Amygdala (tissue), 56 donors: ENCODE measurements around the gene SLC22A23.

ENCODE experiments used
- DNase-seq, 56 donors: peaks; one replicate each; lab custom pipeline; 2025; lab: John Stamatoyannopoulos, UW

Gene SLC22A23

GRCh38 chr6:3343089-3343883, 113.6 kb downstream of the SLC22A23 start:
- DNase-seq: no peak

- DNase-seq: peak in 19 of 56 donors; percentile 17 to 55 (median 33)
Observed at GRCh38 chr6:3341467-3341866, 115.4 kb downstream of the SLC22A23 start.

GRCh38 chr6:3340894-3341293, 116.0 kb downstream of the SLC22A23 start:
- DNase-seq: no peak

- no peak for DNase-seq
Observed at GRCh38 chr6:3340358-3340802, 116.5 kb downstream of the SLC22A23 start.

GRCh38 chr6:3339811-3340210, 117.0 kb downstream of the SLC22A23 start:
- DNase-seq: no peak

DNA sequence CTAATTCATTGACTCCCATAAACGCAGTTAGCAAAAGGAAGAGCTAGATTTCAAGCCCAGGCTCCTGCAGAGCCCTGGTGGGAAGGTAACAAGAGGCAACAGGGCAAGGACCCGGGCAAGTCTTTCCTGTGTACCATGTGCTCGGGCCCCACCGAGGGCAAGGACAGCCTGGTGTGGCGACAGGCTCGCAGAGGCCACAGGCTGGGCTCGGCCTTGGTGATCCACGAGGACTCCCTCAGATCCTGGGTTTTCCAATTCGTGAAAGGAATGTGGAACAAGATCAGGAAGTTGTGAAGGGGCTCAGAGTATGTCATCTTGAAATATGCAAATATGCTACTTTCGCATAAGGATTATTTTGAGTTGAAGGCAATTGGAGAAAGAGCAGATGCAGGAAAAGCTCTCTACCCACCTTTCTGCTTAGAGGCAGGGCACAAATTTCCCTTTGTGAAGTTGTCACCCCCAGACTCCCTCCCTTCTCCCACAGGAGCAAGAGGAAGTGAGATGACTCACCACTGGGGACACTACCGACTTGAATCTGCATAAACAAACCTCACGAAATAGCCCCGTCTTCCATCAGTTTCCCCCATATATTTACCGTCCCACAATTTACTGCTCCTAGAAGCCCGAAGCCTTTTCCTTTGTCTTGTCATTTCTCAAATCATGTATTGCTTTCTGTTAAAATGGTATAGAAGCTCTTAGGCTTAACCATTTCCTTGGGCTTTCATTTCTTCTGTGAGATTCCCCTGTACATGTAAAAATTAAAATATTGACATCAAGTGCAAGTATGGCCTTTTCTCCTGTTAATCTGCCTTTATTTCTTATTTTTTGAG, 119.1 kb downstream of the SLC22A23 start:
- peak in 1 of 56 donors; percentile 48 for DNase-seq

DNA sequence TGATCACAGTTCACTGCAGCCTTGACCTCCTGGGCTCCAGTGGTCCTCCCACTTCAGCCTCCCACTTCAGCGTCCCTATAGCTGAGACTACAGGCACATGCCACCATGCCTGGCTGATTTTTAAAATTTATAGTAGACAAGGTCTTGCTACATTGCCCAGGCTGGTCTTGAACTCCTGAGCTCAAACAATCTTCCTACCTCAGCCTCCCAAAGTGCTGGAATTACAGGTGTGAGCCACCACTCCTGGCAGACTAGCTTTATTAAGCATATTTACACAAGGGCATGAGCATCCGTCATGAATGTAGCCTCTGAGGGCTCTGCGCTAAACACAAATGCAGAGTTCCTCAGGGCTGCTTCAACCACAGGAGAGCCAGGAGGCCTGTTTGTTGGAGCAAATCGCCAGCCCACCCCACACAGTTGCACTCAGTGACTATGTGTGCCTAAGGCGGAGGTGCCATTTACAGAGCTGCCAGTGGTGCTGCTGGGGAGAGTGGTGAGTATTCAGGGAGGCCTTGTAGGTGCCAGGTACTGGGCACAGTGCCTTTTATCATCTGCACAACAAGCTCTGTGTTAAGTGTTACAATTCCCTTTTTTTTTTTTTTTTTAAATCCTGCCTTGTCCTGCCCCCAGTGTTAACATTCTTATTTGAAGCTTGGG, 119.9 kb downstream of the SLC22A23 start:
- DNase-seq: no peak

- no peak for DNase-seq
Observed at GRCh38 chr6:3336066-3336786, 120.6 kb downstream of the SLC22A23 start.

DNA sequence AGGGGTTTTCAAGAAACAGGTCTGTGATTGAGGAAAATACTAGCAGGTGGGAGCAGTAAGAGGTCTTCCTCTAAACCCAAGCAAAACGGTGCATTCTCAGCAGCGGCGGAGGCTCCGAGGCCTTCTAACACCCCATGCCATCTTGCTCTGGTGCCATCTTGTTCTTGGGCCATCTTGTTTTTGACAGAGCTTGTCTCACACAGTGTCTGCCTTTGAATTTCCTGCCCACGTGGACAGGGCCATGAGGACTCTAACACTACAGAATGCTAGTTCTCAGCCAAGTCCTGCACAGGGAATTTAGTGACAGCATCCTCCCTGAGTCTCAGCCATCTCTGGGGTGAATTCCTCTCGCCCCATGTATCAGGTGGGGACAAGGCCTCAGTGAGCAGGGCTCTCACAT, 121.7 kb downstream of the SLC22A23 start:
- DNase-seq: no peak

DNA sequence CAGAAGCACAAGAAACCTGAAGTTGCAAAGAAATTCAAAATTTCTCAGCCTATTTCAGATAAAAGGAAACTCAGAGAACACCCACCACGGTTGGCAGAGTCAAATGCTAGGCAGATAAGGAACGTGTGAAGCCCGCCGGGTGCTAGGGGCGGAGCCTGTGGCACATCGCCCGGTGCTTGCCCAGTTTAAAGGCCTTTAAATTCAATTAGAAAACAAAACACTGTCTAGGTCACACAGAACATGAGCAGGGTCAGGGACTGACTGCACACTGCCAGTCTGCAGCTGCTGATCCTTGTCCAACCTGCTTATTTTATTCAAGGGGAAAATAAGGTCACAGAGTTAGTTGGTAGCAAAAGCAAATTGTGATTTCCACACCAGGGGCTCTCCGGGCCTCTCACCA, 122.3 kb downstream of the SLC22A23 start:
- DNase-seq: peak in 14 of 56 donors; percentile 15 to 59 (median 34)

DNA sequence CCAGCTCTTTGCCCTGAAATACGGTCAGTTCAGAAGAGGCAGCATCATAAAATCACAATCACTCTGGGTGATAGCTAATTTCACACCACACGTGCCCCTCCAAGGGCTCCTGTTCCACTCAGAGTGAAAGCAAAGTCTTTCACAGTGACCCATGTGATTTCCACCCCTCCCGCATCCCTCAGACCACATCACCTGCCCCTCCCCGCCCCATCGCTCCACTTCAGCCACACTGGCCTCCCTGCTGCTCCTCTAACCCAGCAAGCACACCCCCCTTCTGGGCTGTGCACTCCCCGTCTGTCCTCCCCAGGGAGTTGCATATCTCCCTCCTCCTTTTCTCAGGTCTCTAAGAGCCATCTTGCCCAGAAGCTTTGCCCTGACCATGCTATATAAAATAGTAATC, 123.6 kb downstream of the SLC22A23 start:
- DNase-seq: no peak

- DNase-seq: no peak
Observed at GRCh38 chr6:3331971-3332370, 124.9 kb downstream of the SLC22A23 start.

DNA sequence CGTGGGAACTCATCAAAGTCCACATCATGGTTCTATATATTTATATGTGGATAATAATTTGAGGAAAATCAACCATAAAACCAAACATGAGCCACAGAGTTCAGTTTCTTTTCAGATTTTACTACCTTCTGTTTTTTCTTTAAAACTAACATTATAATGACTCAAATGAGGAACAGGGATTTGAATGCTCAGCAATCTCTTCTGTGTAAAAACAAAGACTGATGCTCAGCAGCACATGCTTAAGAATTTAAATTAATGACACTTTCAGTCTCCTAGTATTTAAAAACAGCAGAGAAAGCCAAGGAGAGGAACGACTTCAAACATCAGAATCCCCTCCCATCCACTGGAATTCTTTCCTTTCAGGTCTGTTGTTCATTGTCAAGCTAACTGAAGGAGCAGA, 125.4 kb downstream of the SLC22A23 start:
- no peak for DNase-seq

DNA sequence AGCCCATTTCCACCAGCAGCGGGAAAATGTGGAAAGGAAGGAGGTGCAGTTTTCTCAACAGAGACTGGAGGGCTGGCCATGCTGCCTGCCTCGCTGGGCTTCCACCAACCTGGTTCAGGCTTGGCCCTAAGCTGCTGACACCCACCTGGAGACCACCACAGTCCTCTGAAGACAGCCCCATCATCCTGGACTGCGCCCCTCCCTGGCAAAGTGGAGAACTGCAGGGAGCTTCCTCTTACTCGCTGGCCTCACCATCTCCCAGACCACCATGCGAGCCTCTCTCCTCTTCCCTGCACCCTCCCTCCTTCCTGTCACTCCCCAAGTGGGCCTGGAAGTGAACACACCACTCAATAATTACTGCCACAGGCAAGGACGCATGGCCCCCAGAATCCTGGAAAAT, 126.7 kb downstream of the SLC22A23 start:
- DNase-seq: no peak

DNA sequence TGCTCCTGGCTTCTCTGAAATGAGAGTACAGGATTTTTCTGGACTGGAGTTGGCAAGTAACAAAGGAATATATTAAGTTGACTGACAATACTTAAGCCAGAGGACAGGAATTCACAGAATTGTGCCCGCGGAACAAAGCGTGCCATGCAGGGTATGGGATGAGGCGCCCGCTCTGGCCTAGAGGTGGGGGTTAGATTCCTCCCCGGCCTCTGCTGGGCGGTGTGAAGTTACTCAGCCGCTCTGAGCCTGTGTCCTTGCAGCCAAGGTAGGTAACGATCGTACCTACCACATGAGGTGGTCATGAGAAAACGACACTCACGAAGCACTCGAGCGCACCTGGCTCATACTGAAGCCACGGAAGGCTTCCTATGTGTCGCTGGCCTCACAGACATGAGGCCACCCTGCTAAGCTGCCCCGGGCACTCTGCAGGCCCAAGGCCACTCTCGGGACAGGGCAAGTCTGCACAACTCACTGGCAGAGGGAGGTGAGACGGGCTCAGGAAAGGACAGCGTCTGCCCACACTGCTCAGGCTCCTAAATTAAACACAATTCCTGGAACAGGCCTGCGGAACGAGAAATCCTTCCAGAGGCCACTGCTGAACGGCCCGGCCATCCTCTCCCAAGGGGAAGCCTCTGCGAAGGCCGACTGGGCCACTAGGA, 127.3 kb downstream of the SLC22A23 start:
- no peak for DNase-seq

- DNase-seq: peak in 26 of 56 donors; percentile 21 to 79 (median 46)
Observed at GRCh38 chr6:3328796-3329195, 128.1 kb downstream of the SLC22A23 start.

- DNase-seq: peak in 4 of 56 donors; percentile 14 to 41 (median 20)
Observed at GRCh38 chr6:3328145-3328544, 128.7 kb downstream of the SLC22A23 start.

DNA sequence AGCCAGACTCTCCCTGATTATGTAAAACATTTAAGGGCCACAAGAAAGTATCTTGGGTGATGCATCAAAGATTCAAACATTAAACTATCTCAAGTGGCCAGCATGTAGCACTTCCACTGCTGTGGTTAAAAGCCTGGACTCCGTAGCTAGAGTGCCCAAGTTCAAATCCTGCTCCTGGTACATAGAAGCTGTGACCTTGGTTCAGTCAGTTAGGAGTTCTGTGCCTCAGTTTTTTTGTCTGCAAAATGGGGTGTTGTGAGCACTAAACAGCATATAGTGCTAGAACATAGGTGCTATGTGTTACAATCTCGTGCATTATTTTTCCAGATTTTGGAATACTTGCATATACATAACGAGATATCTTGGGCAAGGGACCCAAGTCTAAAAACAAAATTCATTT, 129.4 kb downstream of the SLC22A23 start:
- no peak for DNase-seq

- DNase-seq: no peak
Observed at GRCh38 chr6:3326981-3327380, 129.9 kb downstream of the SLC22A23 start.
